Lower lobe of right lung (tissue), 2 donors: Measurements from ENCODE around the gene PRC1. TPM values are rescaled to one million over a fixed set of nuclear protein-coding genes. Genes with fewer than 3 reads are reported as not detected.
A peak's percentile ranks its signal among the peaks of the same experiment; 100 is the strongest.
"Not testable (repeated sequence)": the region's sequence is repeated elsewhere in the genome, so short reads cannot be mapped to it uniquely, and the experiment has no call there.

Source experiments
- ATAC-seq, 2 donors: fragments of 200-7000 bp; cut with Tn5 transposase; one replicate each; pipeline ENCODE4 v1.9.1; 2020 to 2022; ENCODE audit warnings: mild to moderate bottlenecking in 2 of 2, moderate library complexity in 2 of 2
- DNase-seq: peaks from one replicate; pipeline ENCODE4 v3.0.0-alpha.2; 2020
- H3K27ac ChIP-seq: fragments of 200-600 bp; one replicate; pipeline ENCODE4 v1.8.0; 2022
- H3K27me3 ChIP-seq: fragments of 200-600 bp; one replicate; pipeline ENCODE4 v1.8.0; 2022; ENCODE audit warnings: low read depth
- H3K36me3 ChIP-seq: fragments of 200-600 bp; one replicate; pipeline ENCODE4 v1.8.0; 2022; ENCODE audit warnings: mild to moderate bottlenecking
- H3K4me1 ChIP-seq: fragments of 200-600 bp; one replicate; pipeline ENCODE4 v1.8.0; 2022
- H3K4me3 ChIP-seq: fragments of 200-600 bp; one replicate; pipeline ENCODE4 v1.8.0; 2022; ENCODE audit warnings: mild to moderate bottlenecking
- H3K9me3 ChIP-seq: fragments of 200-600 bp; one replicate; pipeline ENCODE4 v1.8.0; 2022
- intact Hi-C: fragments of 100-400 bp; cut with DNase I; formaldehyde crosslinking; loops from one replicate; pipeline ENCODE4 v1.11.0; 2022
- total RNA-seq: library from RNA; stranded (reverse); fragmentation: NEBNext Ultra II Directional; extraction: Animal tissue kit (Norgen Biotek cat#: 25700); gene quantifications from one replicate; pipeline ENCODE4 v1.2.1, GENCODE V29; 2021
- TF ChIP-seq, protein P1 (sequence below): fragments of 200-600 bp; IDR thresholded peaks from one replicate; pipeline ENCODE4 v1.8.0; 2022; ENCODE audit warnings: antibody characterized with exemption, mild to moderate bottlenecking
- donor health status: DM: no; HTN: yes; CAD: no; lungs with severe emphysema.

Gene PRC1
- total RNA-seq, 1 donor from 2014 or later = 6.7 TPM

DNA sequence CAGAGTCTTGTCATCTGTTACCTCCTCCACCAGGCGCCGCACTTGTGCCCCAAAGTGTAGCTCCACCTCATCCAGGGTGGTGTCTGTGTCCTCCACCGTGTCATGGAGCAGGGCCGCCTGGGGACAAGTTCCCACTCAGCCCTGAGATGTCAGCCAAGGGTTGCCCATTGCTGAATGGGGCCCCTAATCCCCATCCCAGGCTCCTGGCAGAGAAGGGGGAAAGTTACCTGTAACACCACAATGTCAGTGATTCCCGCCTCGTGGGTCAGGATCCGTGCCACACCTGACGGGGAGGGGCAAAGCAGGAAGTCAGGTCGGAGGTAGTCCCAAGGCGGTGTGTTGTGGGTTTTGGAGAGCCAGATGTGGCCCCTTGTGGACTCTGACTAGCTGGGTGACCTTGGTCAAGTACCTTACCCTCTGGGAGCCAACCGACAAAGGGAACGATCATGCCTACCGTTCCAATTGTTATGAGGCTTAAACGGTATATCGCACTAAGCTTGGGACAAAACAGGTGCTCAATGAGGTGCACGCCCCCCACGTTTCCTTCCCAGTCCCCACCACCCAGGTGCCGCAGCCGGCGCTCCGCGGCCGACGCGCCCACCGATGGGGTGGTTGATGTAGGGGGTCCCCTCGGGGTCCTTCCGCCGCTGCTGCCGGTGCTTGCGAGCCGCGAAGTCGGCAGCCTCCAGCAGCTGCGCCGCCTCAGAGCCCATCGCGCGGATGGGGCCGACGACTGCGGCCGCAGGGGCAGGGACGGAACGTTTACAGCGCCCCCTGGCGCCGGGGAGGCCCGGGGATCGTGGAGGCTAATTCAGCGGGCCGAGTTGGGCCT lies 62.3 kb downstream of the PRC1 start, which contains the start of gene HDDC3:
TSS of gene HDDC3 (minus strand) at position 722 of the 832 bp plus-strand sequence. CDS start at position 713, 9 bp downstream.
- intact Hi-C loops = no loop called here
- H3K4me3 ChIP-seq = peak within 1 kb of the TSS; percentile 93
- H3K27ac ChIP-seq = peak within 1 kb of the TSS; percentile 96
- TF ChIP-seq, protein P1, sequence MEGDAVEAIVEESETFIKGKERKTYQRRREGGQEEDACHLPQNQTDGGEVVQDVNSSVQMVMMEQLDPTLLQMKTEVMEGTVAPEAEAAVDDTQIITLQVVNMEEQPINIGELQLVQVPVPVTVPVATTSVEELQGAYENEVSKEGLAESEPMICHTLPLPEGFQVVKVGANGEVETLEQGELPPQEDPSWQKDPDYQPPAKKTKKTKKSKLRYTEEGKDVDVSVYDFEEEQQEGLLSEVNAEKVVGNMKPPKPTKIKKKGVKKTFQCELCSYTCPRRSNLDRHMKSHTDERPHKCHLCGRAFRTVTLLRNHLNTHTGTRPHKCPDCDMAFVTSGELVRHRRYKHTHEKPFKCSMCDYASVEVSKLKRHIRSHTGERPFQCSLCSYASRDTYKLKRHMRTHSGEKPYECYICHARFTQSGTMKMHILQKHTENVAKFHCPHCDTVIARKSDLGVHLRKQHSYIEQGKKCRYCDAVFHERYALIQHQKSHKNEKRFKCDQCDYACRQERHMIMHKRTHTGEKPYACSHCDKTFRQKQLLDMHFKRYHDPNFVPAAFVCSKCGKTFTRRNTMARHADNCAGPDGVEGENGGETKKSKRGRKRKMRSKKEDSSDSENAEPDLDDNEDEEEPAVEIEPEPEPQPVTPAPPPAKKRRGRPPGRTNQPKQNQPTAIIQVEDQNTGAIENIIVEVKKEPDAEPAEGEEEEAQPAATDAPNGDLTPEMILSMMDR = peak; percentile 99
- no peaks in the 10 kb centered on the region for H3K9me3 ChIP-seq
- H3K27me3 ChIP-seq = no peaks in the 10 kb centered on the region
- DNase-seq (peak; percentile 94), ATAC-seq (peak; percentile 77 to 83)
- peaks cover 62% of the 10 kb centered on the region for H3K4me1 ChIP-seq
- H3K36me3 ChIP-seq = no peaks in the 10 kb centered on the region

DNA sequence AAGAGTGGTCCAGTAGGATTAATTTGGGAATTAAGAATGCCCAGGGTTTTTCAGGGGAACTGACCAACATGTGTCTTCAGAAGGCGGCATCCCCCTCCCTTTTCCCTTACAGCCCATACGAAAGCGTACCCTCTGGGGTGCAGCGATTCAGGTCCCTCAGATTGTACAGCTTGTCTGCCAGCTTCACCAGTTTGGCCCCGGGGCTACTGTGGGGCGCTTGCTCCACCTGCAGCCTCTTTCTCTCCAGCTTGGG lies 62.8 kb downstream of the PRC1 start:
- H3K4me3 ChIP-seq = peak overlapping the region; percentile 93
- no peaks in the 10 kb centered on the region for H3K9me3 ChIP-seq
- ATAC-seq = no peak
- TF ChIP-seq, protein P1 = no peak
- peaks cover 59% of the 10 kb centered on the region for H3K4me1 ChIP-seq
- DNase-seq = no peak
- H3K36me3 ChIP-seq = no peaks in the 10 kb centered on the region
- intact Hi-C loops = no loop called here
- peak overlapping the region; percentile 96 for H3K27ac ChIP-seq
- no peaks in the 10 kb centered on the region for H3K27me3 ChIP-seq

DNA sequence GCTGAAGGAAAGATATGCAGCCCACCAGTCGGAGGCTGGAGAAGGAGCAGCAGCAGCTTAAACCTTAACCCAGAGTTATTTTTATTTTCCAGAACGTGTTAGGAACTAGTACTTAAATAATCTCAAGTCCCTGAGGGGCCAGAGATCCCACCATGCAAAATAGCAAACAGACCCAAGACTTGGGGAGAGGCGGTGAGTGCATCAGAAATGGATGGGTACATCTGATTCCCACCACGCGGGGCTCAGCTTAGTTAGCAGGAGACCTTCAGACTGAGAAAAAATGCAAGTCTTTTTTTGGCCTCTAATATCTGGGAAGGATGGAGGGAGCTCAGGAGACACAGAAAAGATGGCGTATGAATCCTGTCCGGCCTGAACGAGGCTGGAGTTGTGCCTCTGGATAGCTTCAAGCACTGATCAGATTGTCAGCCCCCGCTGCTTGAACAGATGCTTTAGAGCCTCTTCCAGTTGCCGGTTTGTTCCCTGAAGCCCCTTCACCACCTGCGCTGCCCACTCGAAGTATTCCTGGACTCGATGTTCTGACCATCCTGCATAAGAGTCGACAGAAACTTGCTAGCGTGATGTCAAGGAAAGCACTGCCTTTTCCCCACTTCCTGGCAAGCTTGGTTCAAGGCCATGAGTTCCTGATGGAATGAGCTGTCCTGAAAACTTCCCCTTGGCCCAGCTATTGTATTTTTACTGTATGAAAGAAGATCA lies 63.3 kb downstream of the PRC1 start:
- intact Hi-C loops = no loop called here
- ATAC-seq (no peak), DNase-seq (no peak)
- Histone ChIP-seq H3K27me3 (no peaks in the 10 kb centered on the region), H3K4me1 (peaks cover 54% of the 10 kb centered on the region), H3K4me3 (peak overlapping the region; percentile 93), H3K36me3 (no peaks in the 10 kb centered on the region), H3K27ac (peak overlapping the region; percentile 96), H3K9me3 (no peaks in the 10 kb centered on the region)
- TF ChIP-seq, protein P1 = no peak

DNA sequence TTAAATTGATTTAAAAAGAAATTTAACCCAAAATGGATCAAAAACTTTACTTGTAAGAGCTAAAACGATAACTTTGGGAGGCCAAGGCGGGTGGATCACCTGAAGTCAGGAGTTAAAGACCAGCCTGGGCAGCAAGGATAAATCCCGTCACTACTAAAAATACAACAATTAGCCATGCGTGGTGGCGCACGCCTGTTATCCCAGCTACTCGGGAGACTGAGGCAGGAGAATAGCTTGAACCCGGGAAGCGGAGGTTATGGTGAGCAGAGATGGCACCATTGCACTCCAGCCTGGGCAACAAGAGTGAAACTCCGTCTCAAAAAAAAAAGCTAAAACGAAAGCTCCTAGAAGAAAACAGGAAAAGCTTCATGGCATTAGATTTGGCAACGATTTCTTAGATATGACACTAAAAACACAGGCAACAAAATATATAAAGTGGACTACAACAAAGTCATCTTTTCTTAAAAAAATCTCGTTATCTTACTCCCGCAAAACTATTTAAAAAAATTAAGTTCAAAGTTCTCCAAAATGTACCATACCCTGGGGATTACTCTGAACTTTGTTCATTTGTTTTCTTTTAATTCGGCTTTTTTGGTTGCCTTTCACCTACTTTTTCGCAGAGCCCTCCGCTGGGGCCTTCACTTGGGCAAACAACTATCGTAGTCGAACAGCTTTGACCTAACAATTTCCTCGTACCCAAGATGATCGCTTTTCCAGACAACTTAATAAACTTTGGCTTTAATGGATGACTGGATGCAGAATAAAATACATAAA lies 64.9 kb downstream of the PRC1 start:
- H3K27ac ChIP-seq = peak overlapping the region; percentile 96
- H3K4me1 ChIP-seq = peaks cover 45% of the 10 kb centered on the region
- TF ChIP-seq, protein P1 = no peak
- no peaks in the 10 kb centered on the region for H3K9me3 ChIP-seq
- intact Hi-C loops = no loop called here
- no peak for DNase-seq
- peak overlapping the region; percentile 93 for H3K4me3 ChIP-seq
- H3K36me3 ChIP-seq = no peaks in the 10 kb centered on the region
- ATAC-seq = no peak
- H3K27me3 ChIP-seq = no peaks in the 10 kb centered on the region

DNA sequence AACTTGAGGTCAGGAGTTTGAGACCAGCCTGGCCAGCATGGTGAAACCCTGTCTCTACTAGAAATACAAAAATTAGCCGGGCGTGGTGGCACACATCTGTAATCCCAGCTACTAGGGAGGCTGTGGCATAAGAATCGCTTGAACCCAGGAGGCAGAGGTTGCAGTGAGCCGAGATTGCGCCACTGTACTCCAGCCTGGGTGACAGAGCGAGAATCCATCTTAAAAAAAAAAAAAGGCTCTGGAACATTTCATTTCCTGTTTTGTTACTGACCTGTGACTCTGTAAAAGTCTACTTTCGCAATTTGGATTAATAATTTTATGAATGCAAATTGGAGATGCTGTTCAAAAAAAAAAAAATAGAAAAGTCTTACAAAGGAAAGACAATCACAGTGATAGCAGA lies 66.2 kb downstream of the PRC1 start:
- ATAC-seq, H3K9me3 ChIP-seq, intact Hi-C loops, H3K4me3 ChIP-seq, H3K27ac ChIP-seq, H3K27me3 ChIP-seq, H3K36me3 ChIP-seq, DNase-seq: not testable (repeated sequence)
- H3K4me1 ChIP-seq = peaks cover 36% of the 10 kb centered on the region

DNA sequence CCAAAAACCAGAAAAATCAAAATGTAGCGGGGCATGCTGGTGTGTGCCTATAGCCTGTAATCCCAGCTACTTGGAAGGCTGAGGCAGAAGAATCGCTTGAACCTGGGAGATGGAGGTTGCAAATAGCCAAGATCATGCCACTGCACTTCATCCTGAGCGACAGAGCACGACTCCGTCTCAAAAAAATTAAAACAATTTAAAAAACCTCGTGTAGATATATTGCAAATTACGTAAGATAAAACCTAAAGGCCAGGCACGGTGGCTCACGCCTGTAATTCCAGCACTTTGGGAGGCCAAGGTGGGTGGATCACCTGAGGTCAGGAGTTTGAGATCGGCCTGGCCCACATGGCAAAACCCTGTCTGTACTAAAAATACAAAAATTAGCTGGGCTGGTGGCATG lies 67.6 kb downstream of the PRC1 start:
- DNase-seq, H3K27ac ChIP-seq, ATAC-seq, H3K36me3 ChIP-seq, H3K27me3 ChIP-seq, intact Hi-C loops, H3K4me3 ChIP-seq, H3K9me3 ChIP-seq: not testable (repeated sequence)
- H3K4me1 ChIP-seq = peaks cover 28% of the 10 kb centered on the region
